Activated CD4-positive, CD25-positive, alpha-beta regulatory T cell treated with anti-CD3 and anti-CD28 coated beads, Interleukin-2, amount 50 U/mL, for 16 hours (primary cell): Measurements from ENCODE around the gene CKAP2L.
A peak's percentile ranks its signal among the peaks of the same experiment; 100 is the strongest.
"Not testable (repeated sequence)": the region's sequence is repeated elsewhere in the genome, so short reads cannot be mapped to it uniquely, and the experiment has no call there.

Experiments
- DNase-seq: peaks from one replicate; pipeline ENCODE4 v3.0.0-alpha.2; 2020; ENCODE audit warnings: low read depth, low spot score

Gene CKAP2L

GRCh38 chr2:112726487-112727190 is 37.8 kb downstream of the CKAP2L start:
- DNase-seq, result peak; percentile 79

GRCh38 chr2:112725545-112726457 is 38.6 kb downstream of the CKAP2L start:
- DNase-seq, result no peak

- DNase-seq, result no peak
Measured at GRCh38 chr2:112724591-112725525, 39.6 kb downstream of the CKAP2L start.

GRCh38 chr2:112723995-112724394 is 40.4 kb downstream of the CKAP2L start:
- no peak for DNase-seq

GRCh38 chr2:112723547-112723940 is 40.9 kb downstream of the CKAP2L start:
- no peak for DNase-seq

- DNase-seq, result no peak
Measured at GRCh38 chr2:112722816-112723546, 41.4 kb downstream of the CKAP2L start.

- DNase-seq, result no peak
Measured at GRCh38 chr2:112721819-112722522, 42.4 kb downstream of the CKAP2L start.

GRCh38 chr2:112720785-112721184 is 43.6 kb downstream of the CKAP2L start, which contains the start of gene NT5DC4:
NT5DC4 (plus strand) TSS chr2:112721020; CDS start chr2:112721080, 60 bp downstream.
- DNase-seq, result no peak

GRCh38 chr2:112718863-112719370 is 45.5 kb downstream of the CKAP2L start:
- no peak for DNase-seq

GRCh38 chr2:112716826-112717352 is 47.5 kb downstream of the CKAP2L start:
- not testable (repeated sequence) for DNase-seq

- DNase-seq, result not testable (repeated sequence)
Measured at GRCh38 chr2:112716094-112716493, 48.3 kb downstream of the CKAP2L start.

GRCh38 chr2:112714836-112715631 is 49.4 kb downstream of the CKAP2L start:
- no peak for DNase-seq

- DNase-seq, result no peak
Measured at GRCh38 chr2:112714331-112714730, 50.1 kb downstream of the CKAP2L start.

- DNase-seq, result no peak
Measured at GRCh38 chr2:112713926-112714325, 50.5 kb downstream of the CKAP2L start.

GRCh38 chr2:112713585-112713925 is 50.9 kb downstream of the CKAP2L start:
- no peak for DNase-seq

GRCh38 chr2:112712903-112713584 is 51.4 kb downstream of the CKAP2L start:
- DNase-seq, result no peak

- no peak for DNase-seq
Measured at GRCh38 chr2:112712465-112712864, 51.9 kb downstream of the CKAP2L start.

- no peak for DNase-seq
Measured at GRCh38 chr2:112710956-112711750, 53.3 kb downstream of the CKAP2L start.
